ENCODE measurements around the gene NOP53. TPM values are rescaled to one million over a fixed set of nuclear protein-coding genes. Genes with fewer than 3 reads are reported as not detected.

NOP53 gene
- total RNA-seq, 1 experiment from 2014 or later, result 146 TPM

GRCh38 chr19:47757617-47758442 is 12.5 kb downstream of the NOP53 start:
- H3K4me1 ChIP-seq (ENCODE audit: insufficient read depth, low read length, poor library complexity, severe bottlenecking), result no peaks in the 10 kb centered on the region
- H3K36me3 ChIP-seq (ENCODE audit: insufficient read depth, low read length, poor library complexity, severe bottlenecking), result peaks cover 46% of the 10 kb centered on the region
- no peak for TF ChIP-seq EZH2 (IDR thresholded peaks at IDR 0.05; ENCODE audit: borderline replicate concordance, low read depth, low read length, poor library complexity, severe bottlenecking)
- no peak for TF ChIP-seq CTCF (conservative IDR thresholded peaks at IDR 0.05; ENCODE audit: low read depth, low read length)
- H3K27ac ChIP-seq (ENCODE audit: low read depth, low read length, poor library complexity, severe bottlenecking), result no peak overlapping the region
- intact Hi-C loops (cut with micrococcal nuclease; ENCODE audit: unreplicated experiment), result no loop called here
- CTCF ChIA-PET, result interaction anchor here (0.5 to 0.7 kb wide), 2 partner anchors 10 to 44 kb away, joined by 5 to 6 read pairs; partner anchors contain the start of gene EHD2
- no peaks in the 10 kb centered on the region for H3K27me3 ChIP-seq (replicated peaks; ENCODE audit: insufficient read depth, low read depth, low read length, poor library complexity)
- no peaks in the 10 kb centered on the region for H3K9me3 ChIP-seq (ENCODE audit: low read depth, low read length, poor library complexity, severe bottlenecking)
- TSS peak; percentile 4 for BruUV-seq (replicated peaks)
- H3K4me3 ChIP-seq (ENCODE audit: low read depth, low read length, poor library complexity, severe bottlenecking), result no peak overlapping the region
- POLR2A ChIA-PET (ENCODE audit: low non-redundant PET), result no interaction called here
- no peak for DNase-seq (ENCODE audit: low spot score)

- intact Hi-C loops (cut with micrococcal nuclease; ENCODE audit: unreplicated experiment), result no loop called here
- DNase-seq (ENCODE audit: low spot score), result no peak
- Histone ChIP-seq H3K27me3 (replicated peaks; ENCODE audit: insufficient read depth, low read depth, low read length, poor library complexity) (no peaks in the 10 kb centered on the region), H3K27ac (ENCODE audit: low read depth, low read length, poor library complexity, severe bottlenecking) (no peak overlapping the region), H3K4me1 (ENCODE audit: insufficient read depth, low read length, poor library complexity, severe bottlenecking) (no peaks in the 10 kb centered on the region), H3K36me3 (ENCODE audit: insufficient read depth, low read length, poor library complexity, severe bottlenecking) (peaks cover 41% of the 10 kb centered on the region), H3K9me3 (ENCODE audit: low read depth, low read length, poor library complexity, severe bottlenecking) (no peaks in the 10 kb centered on the region), H3K4me3 (ENCODE audit: low read depth, low read length, poor library complexity, severe bottlenecking) (no peak overlapping the region)
- TF ChIP-seq CTCF (conservative IDR thresholded peaks at IDR 0.05; ENCODE audit: low read depth, low read length), result no peak
- no peak for TF ChIP-seq EZH2 (IDR thresholded peaks at IDR 0.05; ENCODE audit: borderline replicate concordance, low read depth, low read length, poor library complexity, severe bottlenecking)
- no TSS peak for BruUV-seq (replicated peaks)
- ChIA-PET CTCF (no interaction called here), POLR2A (ENCODE audit: low non-redundant PET) (no interaction called here)
Observed at GRCh38 chr19:47758443-47758804, 13.1 kb downstream of the NOP53 start.

GRCh38 chr19:47760632-47760999 is 15.3 kb downstream of the NOP53 start:
- no peak for DNase-seq (ENCODE audit: low spot score)
- Histone ChIP-seq H3K27me3 (replicated peaks; ENCODE audit: insufficient read depth, low read depth, low read length, poor library complexity) (no peaks in the 10 kb centered on the region), H3K9me3 (ENCODE audit: low read depth, low read length, poor library complexity, severe bottlenecking) (no peaks in the 10 kb centered on the region), H3K27ac (ENCODE audit: low read depth, low read length, poor library complexity, severe bottlenecking) (no peak overlapping the region), H3K4me3 (ENCODE audit: low read depth, low read length, poor library complexity, severe bottlenecking) (no peak overlapping the region), H3K4me1 (ENCODE audit: insufficient read depth, low read length, poor library complexity, severe bottlenecking) (no peaks in the 10 kb centered on the region), H3K36me3 (ENCODE audit: insufficient read depth, low read length, poor library complexity, severe bottlenecking) (peaks cover 24% of the 10 kb centered on the region)
- CTCF ChIA-PET, result no interaction called here
- intact Hi-C loops (cut with micrococcal nuclease; ENCODE audit: unreplicated experiment), result no loop called here
- no peak for TF ChIP-seq EZH2 (IDR thresholded peaks at IDR 0.05; ENCODE audit: borderline replicate concordance, low read depth, low read length, poor library complexity, severe bottlenecking)
- no peak for TF ChIP-seq CTCF (conservative IDR thresholded peaks at IDR 0.05; ENCODE audit: low read depth, low read length)
- POLR2A ChIA-PET (ENCODE audit: low non-redundant PET), result no interaction called here
- BruUV-seq (replicated peaks), result no TSS peak
